ENCODE measurements around the gene SEMA5A. TPM values are rescaled to one million over a fixed set of nuclear protein-coding genes. Genes with fewer than 3 reads are reported as not detected.

Gene SEMA5A
- total RNA-seq, 1 donor = 42.3 TPM

- H3K27ac ChIP-seq (ENCODE audit: low read depth, low read length) = peak overlapping the region; percentile 81
- TF ChIP-seq, protein P1, sequence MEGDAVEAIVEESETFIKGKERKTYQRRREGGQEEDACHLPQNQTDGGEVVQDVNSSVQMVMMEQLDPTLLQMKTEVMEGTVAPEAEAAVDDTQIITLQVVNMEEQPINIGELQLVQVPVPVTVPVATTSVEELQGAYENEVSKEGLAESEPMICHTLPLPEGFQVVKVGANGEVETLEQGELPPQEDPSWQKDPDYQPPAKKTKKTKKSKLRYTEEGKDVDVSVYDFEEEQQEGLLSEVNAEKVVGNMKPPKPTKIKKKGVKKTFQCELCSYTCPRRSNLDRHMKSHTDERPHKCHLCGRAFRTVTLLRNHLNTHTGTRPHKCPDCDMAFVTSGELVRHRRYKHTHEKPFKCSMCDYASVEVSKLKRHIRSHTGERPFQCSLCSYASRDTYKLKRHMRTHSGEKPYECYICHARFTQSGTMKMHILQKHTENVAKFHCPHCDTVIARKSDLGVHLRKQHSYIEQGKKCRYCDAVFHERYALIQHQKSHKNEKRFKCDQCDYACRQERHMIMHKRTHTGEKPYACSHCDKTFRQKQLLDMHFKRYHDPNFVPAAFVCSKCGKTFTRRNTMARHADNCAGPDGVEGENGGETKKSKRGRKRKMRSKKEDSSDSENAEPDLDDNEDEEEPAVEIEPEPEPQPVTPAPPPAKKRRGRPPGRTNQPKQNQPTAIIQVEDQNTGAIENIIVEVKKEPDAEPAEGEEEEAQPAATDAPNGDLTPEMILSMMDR (IDR thresholded peaks at IDR 0.05; ENCODE audit: extremely low read depth, low read depth, low read length) = no peak
- no peaks in the 10 kb centered on the region for H4K20me1 ChIP-seq (ENCODE audit: insufficient read depth, low read length)
- no peaks in the 10 kb centered on the region for H3K79me2 ChIP-seq (ENCODE audit: insufficient read depth, low read length)
- H3K4me1 ChIP-seq (ENCODE audit: insufficient read depth, low read length) = peaks cover 33% of the 10 kb centered on the region
- no peaks in the 10 kb centered on the region for H3K27me3 ChIP-seq (ENCODE audit: insufficient read depth, low read length)
- H3K4me3 ChIP-seq (ENCODE audit: insufficient read depth, low read length) = no peak overlapping the region
- peak; percentile 44 for DNase-seq (ENCODE audit: insufficient read length, low spot score, missing footprints)
- H2AFZ ChIP-seq (ENCODE audit: low read length) = peak overlapping the region; percentile 78
- no peaks in the 10 kb centered on the region for H3K36me3 ChIP-seq (ENCODE audit: insufficient read depth, low read length)
- no peaks in the 10 kb centered on the region for H3K9me3 ChIP-seq (ENCODE audit: low read depth, low read length)
- H3K4me2 ChIP-seq (ENCODE audit: insufficient read depth, low read length) = peak overlapping the region; percentile 48
Measured at GRCh38 chr5:9015937-9016270, 530.0 kb downstream of the SEMA5A start.

DNA sequence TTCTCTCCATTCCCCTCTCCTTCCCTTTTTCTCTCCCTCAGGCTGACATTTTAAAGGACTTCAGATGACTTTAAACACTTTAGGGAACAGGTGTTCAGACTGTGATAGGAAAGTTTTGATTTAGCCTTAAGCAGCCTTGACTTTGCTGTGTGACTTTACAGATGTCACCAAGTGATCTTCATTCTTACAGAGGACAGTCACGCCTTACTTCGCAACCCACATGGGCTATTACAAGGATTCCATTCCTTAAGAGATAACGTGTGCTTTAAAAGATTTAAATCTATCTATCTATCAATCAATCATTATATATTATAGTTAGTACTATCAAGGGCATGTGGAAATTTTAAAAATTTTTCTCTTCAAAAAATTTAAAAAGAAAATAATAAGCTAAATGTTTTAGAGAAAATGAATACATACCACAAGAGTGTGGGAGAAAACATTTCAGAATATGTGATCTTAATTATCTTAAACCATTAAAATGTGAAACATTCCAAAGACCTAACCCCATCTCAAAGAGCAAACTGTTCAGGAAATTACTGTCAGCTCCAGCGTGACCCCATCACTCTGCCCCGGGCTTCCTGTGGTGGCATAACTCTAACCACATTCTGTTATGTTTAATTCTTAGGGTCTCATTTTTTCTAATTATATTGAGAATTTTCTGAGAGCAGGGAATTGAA lies 530.5 kb downstream of the SEMA5A start:
- DNase-seq (ENCODE audit: insufficient read length, low spot score, missing footprints) = peak; percentile 34

GRCh38 chr5:9013147-9013546 lies 532.7 kb downstream of the SEMA5A start:
- peaks cover 33% of the 10 kb centered on the region for H3K4me1 ChIP-seq (ENCODE audit: insufficient read depth, low read length)
- H3K79me2 ChIP-seq (ENCODE audit: insufficient read depth, low read length) = no peaks in the 10 kb centered on the region
- H3K4me3 ChIP-seq (ENCODE audit: insufficient read depth, low read length) = no peak overlapping the region
- H3K36me3 ChIP-seq (ENCODE audit: insufficient read depth, low read length) = no peaks in the 10 kb centered on the region
- TF ChIP-seq, protein P1 (IDR thresholded peaks at IDR 0.05; ENCODE audit: extremely low read depth, low read depth, low read length) = no peak
- H3K27ac ChIP-seq (ENCODE audit: low read depth, low read length) = peak overlapping the region; percentile 81
- DNase-seq (ENCODE audit: insufficient read length, low spot score, missing footprints) = no peak
- H3K27me3 ChIP-seq (ENCODE audit: insufficient read depth, low read length) = no peaks in the 10 kb centered on the region
- no peaks in the 10 kb centered on the region for H3K9me3 ChIP-seq (ENCODE audit: low read depth, low read length)
- H3K4me2 ChIP-seq (ENCODE audit: insufficient read depth, low read length) = no peak overlapping the region
- no peaks in the 10 kb centered on the region for H4K20me1 ChIP-seq (ENCODE audit: insufficient read depth, low read length)
- H2AFZ ChIP-seq (ENCODE audit: low read length) = peak overlapping the region; percentile 28

More for the DNA sequence above, 530.5 kb downstream of the SEMA5A start:
- no peaks in the 10 kb centered on the region for H3K27me3 ChIP-seq (ENCODE audit: insufficient read depth, low read length)
- H2AFZ ChIP-seq (ENCODE audit: low read length) = peak overlapping the region; percentile 27
- no peaks in the 10 kb centered on the region for H3K79me2 ChIP-seq (ENCODE audit: insufficient read depth, low read length)
- no peak overlapping the region for H3K4me3 ChIP-seq (ENCODE audit: insufficient read depth, low read length)
- no peaks in the 10 kb centered on the region for H3K9me3 ChIP-seq (ENCODE audit: low read depth, low read length)
- TF ChIP-seq, protein P1 (IDR thresholded peaks at IDR 0.05; ENCODE audit: extremely low read depth, low read depth, low read length) = no peak
- peaks cover 33% of the 10 kb centered on the region for H3K4me1 ChIP-seq (ENCODE audit: insufficient read depth, low read length)
- H4K20me1 ChIP-seq (ENCODE audit: insufficient read depth, low read length) = no peaks in the 10 kb centered on the region
- H3K36me3 ChIP-seq (ENCODE audit: insufficient read depth, low read length) = no peaks in the 10 kb centered on the region
- peak overlapping the region; percentile 81 for H3K27ac ChIP-seq (ENCODE audit: low read depth, low read length)
- H3K4me2 ChIP-seq (ENCODE audit: insufficient read depth, low read length) = peak overlapping the region; percentile 4

- TF ChIP-seq, protein P1 (IDR thresholded peaks at IDR 0.05; ENCODE audit: extremely low read depth, low read depth, low read length) = no peak
- Histone ChIP-seq H3K4me2 (ENCODE audit: insufficient read depth, low read length) (no peak overlapping the region), H3K79me2 (ENCODE audit: insufficient read depth, low read length) (no peaks in the 10 kb centered on the region), H3K9me3 (ENCODE audit: low read depth, low read length) (no peaks in the 10 kb centered on the region), H3K4me1 (ENCODE audit: insufficient read depth, low read length) (peaks cover 19% of the 10 kb centered on the region), H3K27me3 (ENCODE audit: insufficient read depth, low read length) (no peaks in the 10 kb centered on the region), H3K36me3 (ENCODE audit: insufficient read depth, low read length) (no peaks in the 10 kb centered on the region), H3K27ac (ENCODE audit: low read depth, low read length) (no peak overlapping the region), H3K4me3 (ENCODE audit: insufficient read depth, low read length) (no peak overlapping the region), H4K20me1 (ENCODE audit: insufficient read depth, low read length) (no peaks in the 10 kb centered on the region), H2AFZ (ENCODE audit: low read length) (peak overlapping the region; percentile 45)
- DNase-seq (ENCODE audit: insufficient read length, low spot score, missing footprints) = no peak
Measured at GRCh38 chr5:9009931-9010651, 535.8 kb downstream of the SEMA5A start.

Data from osteoblast (primary cell).